ENCODE data around the gene PEX6.

DNA sequence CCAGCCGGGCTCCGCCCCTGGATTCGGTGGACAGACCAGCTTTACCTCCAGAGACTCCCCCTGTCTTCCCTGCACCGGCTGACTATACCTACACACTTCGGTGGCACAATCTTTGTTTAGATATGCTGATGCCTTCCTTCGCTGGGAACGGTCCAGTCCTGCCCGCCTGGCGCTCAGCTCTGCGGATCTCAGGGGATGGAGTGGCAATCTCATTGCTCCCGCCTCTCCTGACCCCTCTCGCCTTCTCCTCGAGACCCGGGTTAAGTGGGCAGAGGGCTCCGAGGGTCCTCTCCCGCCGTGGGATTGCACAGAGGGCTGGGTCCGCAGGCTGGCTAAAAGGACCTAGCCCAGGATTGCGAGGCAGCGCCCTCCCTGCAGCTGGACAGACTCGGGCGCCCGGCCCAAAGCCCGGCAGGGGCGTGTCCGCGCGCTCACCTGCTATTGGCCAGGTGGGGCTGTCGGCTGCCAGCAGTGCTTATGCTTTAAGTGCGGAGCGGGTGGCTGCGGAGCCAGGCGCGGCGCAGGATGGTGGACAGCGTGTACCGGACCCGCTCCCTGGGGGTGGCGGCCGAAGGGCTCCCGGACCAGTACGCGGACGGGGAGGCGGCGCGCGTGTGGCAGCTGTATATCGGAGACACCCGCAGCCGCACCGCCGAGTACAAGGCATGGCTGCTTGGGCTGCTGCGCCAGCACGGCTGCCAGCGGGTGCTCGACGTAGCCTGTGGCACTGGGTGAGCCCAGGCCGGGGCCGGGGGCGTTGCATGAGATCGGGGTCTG lies 18.6 kb downstream of the PEX6 start, which contains the start of gene GNMT:
- TF ChIP-seq, protein P1, sequence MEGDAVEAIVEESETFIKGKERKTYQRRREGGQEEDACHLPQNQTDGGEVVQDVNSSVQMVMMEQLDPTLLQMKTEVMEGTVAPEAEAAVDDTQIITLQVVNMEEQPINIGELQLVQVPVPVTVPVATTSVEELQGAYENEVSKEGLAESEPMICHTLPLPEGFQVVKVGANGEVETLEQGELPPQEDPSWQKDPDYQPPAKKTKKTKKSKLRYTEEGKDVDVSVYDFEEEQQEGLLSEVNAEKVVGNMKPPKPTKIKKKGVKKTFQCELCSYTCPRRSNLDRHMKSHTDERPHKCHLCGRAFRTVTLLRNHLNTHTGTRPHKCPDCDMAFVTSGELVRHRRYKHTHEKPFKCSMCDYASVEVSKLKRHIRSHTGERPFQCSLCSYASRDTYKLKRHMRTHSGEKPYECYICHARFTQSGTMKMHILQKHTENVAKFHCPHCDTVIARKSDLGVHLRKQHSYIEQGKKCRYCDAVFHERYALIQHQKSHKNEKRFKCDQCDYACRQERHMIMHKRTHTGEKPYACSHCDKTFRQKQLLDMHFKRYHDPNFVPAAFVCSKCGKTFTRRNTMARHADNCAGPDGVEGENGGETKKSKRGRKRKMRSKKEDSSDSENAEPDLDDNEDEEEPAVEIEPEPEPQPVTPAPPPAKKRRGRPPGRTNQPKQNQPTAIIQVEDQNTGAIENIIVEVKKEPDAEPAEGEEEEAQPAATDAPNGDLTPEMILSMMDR (IDR thresholded peaks at IDR 0.05), result no peak
- TF ChIP-seq POLR2A (IDR thresholded peaks at IDR 0.05), result no peak
